PFSK-1 (cell line): ENCODE results near the gene ZC3H8.

Experiments
- FOXP2 ChIP-seq: optimal IDR thresholded peaks from 2 replicates; pipeline ENCODE3; 2011; ENCODE audit warnings: borderline replicate concordance, control low read depth, inconsistent platforms; ENCODE audit not compliant: insufficient read depth; ENCODE audit errors: extremely low read length, extremely low read depth
- POLR2AphosphoS5 ChIP-seq: IDR thresholded peaks from 2 replicates; pipeline ENCODE4 v1.6.1; 2012; ENCODE audit warnings: low read depth, mild to moderate bottlenecking, control low read depth, low read length, moderate library complexity
- REST ChIP-seq, 2 experiments: IDR thresholded peaks; 2 replicates each; pipeline versions ENCODE4 v1.6.1 to v1.8.0; 2011 to 2012; ENCODE audit warnings: low read depth in 2 of 2, low read length in 2 of 2, control low read depth in 1 of 2, inconsistent platforms in 1 of 2, mild to moderate bottlenecking in 1 of 2, moderate library complexity in 1 of 2; ENCODE audit not compliant: insufficient read depth in 1 of 2
- SIN3A ChIP-seq: IDR thresholded peaks from 2 replicates; pipeline ENCODE4 v1.6.1; 2012; ENCODE audit warnings: mild to moderate bottlenecking, low read length, moderate library complexity, borderline replicate concordance; ENCODE audit not compliant: insufficient read depth
- TAF1 ChIP-seq: IDR thresholded peaks from 2 replicates; pipeline ENCODE4 v1.6.1; 2012; ENCODE audit warnings: low read length, control low read depth, borderline replicate concordance; ENCODE audit not compliant: insufficient read depth

DNA sequence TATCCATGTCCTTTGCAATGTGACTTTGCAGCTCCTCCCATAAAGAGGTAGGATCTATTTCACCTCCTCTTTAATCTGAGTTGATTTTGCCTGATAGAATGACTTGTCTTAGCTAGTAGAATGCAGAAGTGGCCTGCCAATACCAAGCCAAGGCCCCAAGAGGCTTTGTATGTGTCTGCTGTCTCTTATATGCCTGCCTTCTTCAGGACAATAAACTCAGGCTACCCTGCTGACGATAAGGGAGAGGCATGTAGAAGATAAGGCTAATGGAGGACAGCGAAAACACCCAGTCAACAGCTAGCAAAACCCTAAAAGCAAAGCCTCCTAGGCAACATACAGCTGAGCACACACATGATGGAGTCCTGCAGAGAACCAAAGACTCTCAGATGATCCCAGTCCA, 1.8 kb upstream of the ZC3H8 start:
- TF ChIP-seq FOXP2 (no peak), POLR2AphosphoS5 (no peak), TAF1 (no peak), SIN3A (no peak), REST (IDR thresholded peaks at IDR 0.05; ENCODE audit: insufficient read depth in 1 of 2, low read depth in 2 of 2, low read length in 2 of 2) (no peak)
